A673 (cell line): ENCODE results near the gene PIP4K2C.

ENCODE experiments used
- EZH2 ChIP-seq: fragments of 200-600 bp; sonication (generic); IDR thresholded peaks from 2 replicates; pipeline ENCODE4 v1.6.1; 2017; ENCODE audit warnings: borderline replicate concordance, low read depth, mild to moderate bottlenecking, mixed read lengths, antibody characterized with exemption, low read length; ENCODE audit not compliant: poor library complexity, severe bottlenecking
- TF ChIP-seq, protein P1 (sequence below): fragments of 300-800, 200-600 bp; sonication (generic); conservative IDR thresholded peaks from 2 replicates; pipeline ENCODE4 v1.5.1; 2017; ENCODE audit warnings: low read depth, mild to moderate bottlenecking, antibody characterized with exemption, low read length, moderate library complexity, mixed read lengths

- TF ChIP-seq, protein P1, sequence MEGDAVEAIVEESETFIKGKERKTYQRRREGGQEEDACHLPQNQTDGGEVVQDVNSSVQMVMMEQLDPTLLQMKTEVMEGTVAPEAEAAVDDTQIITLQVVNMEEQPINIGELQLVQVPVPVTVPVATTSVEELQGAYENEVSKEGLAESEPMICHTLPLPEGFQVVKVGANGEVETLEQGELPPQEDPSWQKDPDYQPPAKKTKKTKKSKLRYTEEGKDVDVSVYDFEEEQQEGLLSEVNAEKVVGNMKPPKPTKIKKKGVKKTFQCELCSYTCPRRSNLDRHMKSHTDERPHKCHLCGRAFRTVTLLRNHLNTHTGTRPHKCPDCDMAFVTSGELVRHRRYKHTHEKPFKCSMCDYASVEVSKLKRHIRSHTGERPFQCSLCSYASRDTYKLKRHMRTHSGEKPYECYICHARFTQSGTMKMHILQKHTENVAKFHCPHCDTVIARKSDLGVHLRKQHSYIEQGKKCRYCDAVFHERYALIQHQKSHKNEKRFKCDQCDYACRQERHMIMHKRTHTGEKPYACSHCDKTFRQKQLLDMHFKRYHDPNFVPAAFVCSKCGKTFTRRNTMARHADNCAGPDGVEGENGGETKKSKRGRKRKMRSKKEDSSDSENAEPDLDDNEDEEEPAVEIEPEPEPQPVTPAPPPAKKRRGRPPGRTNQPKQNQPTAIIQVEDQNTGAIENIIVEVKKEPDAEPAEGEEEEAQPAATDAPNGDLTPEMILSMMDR = no peak
- TF ChIP-seq EZH2 = no peak
Observed at GRCh38 chr12:57614948-57615500, 24.0 kb downstream of the PIP4K2C start.
